IMR-90 (cell line): Measurements from ENCODE around the gene BAZ2B. TPM values are rescaled to one million over a fixed set of nuclear protein-coding genes. Genes with fewer than 3 reads are reported as not detected.

Experiments
- ATAC-seq: fragments of 200-7000 bp; cut with Tn5 transposase; 2 replicates; pipeline ENCODE4 v1.9.1; 2020; ENCODE audit warnings: low read depth, mild to moderate bottlenecking, moderate library complexity
- BruUV-seq: library from RNA; stranded (reverse); fragments of 400-500 nt; replicated peaks from 2 replicates; lab custom pipeline; 2021; lab: Mats Ljungman, UMichigan
- CTCF ChIA-PET: fragments of 300-600 bp; formaldehyde crosslinking; extraction: SDS; loops from one replicate; lab custom pipeline; 2021; ENCODE audit warnings: antibody characterized with exemption; lab: Yijun Ruan, JAX
- POLR2A ChIA-PET: fragments of 300-600 bp; sonication (Branson Sonifier 250); formaldehyde crosslinking; loops from one replicate; lab custom pipeline; 2022; ENCODE audit warnings: antibody characterized with exemption; ENCODE audit not compliant: unreplicated experiment; lab: Charles Lee
- DNase-seq: peaks from one replicate; pipeline ENCODE4 v3.0.0; 2013
- H2AFZ ChIP-seq: replicated peaks from 2 replicates; pipeline ENCODE3; 2013; ENCODE audit warnings: low read length, mild to moderate bottlenecking; ENCODE audit not compliant: poor library complexity
- H2AK5ac ChIP-seq: 2 replicates; pipeline ENCODE4 v1.6.1; 2013; ENCODE audit warnings: low read depth, low read length, inconsistent platforms
- H2AK9ac ChIP-seq: replicated peaks from 2 replicates; pipeline ENCODE3; 2013; ENCODE audit warnings: mild to moderate bottlenecking, low read depth, low read length, moderate library complexity; ENCODE audit not compliant: poor library complexity
- H2BK120ac ChIP-seq: 2 replicates; pipeline ENCODE4 v1.6.1; 2013; ENCODE audit warnings: low read depth, low read length, inconsistent platforms
- H2BK15ac ChIP-seq: 3 replicates; pipeline ENCODE4 v1.6.1; 2013; ENCODE audit warnings: low read depth, low read length, inconsistent platforms
- H2BK20ac ChIP-seq: 2 replicates; pipeline ENCODE4 v1.6.1; 2013; ENCODE audit warnings: low read depth, mild to moderate bottlenecking, inconsistent platforms, low read length, moderate library complexity
- H2BK5ac ChIP-seq: 2 replicates; pipeline ENCODE4 v1.6.1; 2013; ENCODE audit warnings: mild to moderate bottlenecking, low read depth, low read length, inconsistent platforms; ENCODE audit not compliant: poor library complexity, severe bottlenecking
- H3K14ac ChIP-seq: replicated peaks from 2 replicates; pipeline ENCODE4 v1.6.1; 2013; ENCODE audit warnings: low read depth, low read length, inconsistent platforms
- H3K18ac ChIP-seq: 2 replicates; pipeline ENCODE4 v1.6.1; 2013; ENCODE audit warnings: low read depth, low read length, control low read depth
- H3K23ac ChIP-seq: 2 replicates; pipeline ENCODE4 v1.6.1; 2013; ENCODE audit warnings: low read depth, low read length, inconsistent platforms
- H3K27ac ChIP-seq: 2 replicates; pipeline ENCODE4 v1.5.1; 2013; ENCODE audit warnings: mild to moderate bottlenecking, control low read depth, low read length; ENCODE audit not compliant: insufficient read depth
- H3K27me3 ChIP-seq: 2 replicates; pipeline ENCODE4 v1.6.1; 2013; ENCODE audit warnings: low read length; ENCODE audit not compliant: control insufficient read depth, insufficient read depth
- H3K36me3 ChIP-seq: 2 replicates; pipeline ENCODE4 v1.6.1; 2013; ENCODE audit warnings: low read length, mixed read lengths; ENCODE audit not compliant: control insufficient read depth, insufficient read depth
- H3K4ac ChIP-seq: 2 replicates; pipeline ENCODE4 v1.6.1; 2013; ENCODE audit warnings: low read depth, low read length, inconsistent platforms
- H3K4me1 ChIP-seq: 2 replicates; pipeline ENCODE4 v1.6.1; 2013; ENCODE audit warnings: low read length, mixed read lengths; ENCODE audit not compliant: control insufficient read depth, insufficient read depth
- H3K4me2 ChIP-seq: 2 replicates; pipeline ENCODE4 v1.6.1; 2013; ENCODE audit warnings: low read depth, mild to moderate bottlenecking, control low read depth, low read length, moderate library complexity
- H3K4me3 ChIP-seq: 2 replicates; pipeline ENCODE4 v1.5.1; 2013; ENCODE audit warnings: low read depth, mild to moderate bottlenecking, control low read depth, low read length, moderate library complexity; ENCODE audit not compliant: insufficient read depth
- H3K56ac ChIP-seq: 2 replicates; pipeline ENCODE4 v1.6.1; 2013; ENCODE audit warnings: low read length, inconsistent platforms; ENCODE audit not compliant: insufficient read depth; ENCODE audit errors: extremely low read depth
- H3K79me1 ChIP-seq, 2 experiments: 2 replicates each; pipeline ENCODE4 v1.6.1; 2013; ENCODE audit warnings: low read length in 2 of 2, inconsistent platforms in 1 of 2, low read depth in 1 of 2
- H3K9ac ChIP-seq: 2 replicates; pipeline ENCODE4 v1.6.1; 2013; ENCODE audit warnings: low read depth, low read length, control low read depth
- H3K9me1 ChIP-seq: 2 replicates; pipeline ENCODE4 v1.6.1; 2013; ENCODE audit warnings: low read length, inconsistent platforms; ENCODE audit not compliant: insufficient read depth
- H3K9me3 ChIP-seq: 2 replicates; pipeline ENCODE4 v1.6.1; 2013; ENCODE audit warnings: low read length; ENCODE audit not compliant: control insufficient read depth, insufficient read depth
- H4K20me1 ChIP-seq: 2 replicates; pipeline ENCODE4 v1.6.1; 2013; ENCODE audit warnings: low read length, inconsistent platforms; ENCODE audit not compliant: insufficient read depth
- H4K5ac ChIP-seq: 2 replicates; pipeline ENCODE4 v1.6.1; 2013; ENCODE audit warnings: mild to moderate bottlenecking, low read depth, low read length, control low read depth
- H4K8ac ChIP-seq, 2 experiments: 2 replicates each; pipeline ENCODE4 v1.6.1; 2013; ENCODE audit warnings: low read depth in 2 of 2, low read length in 2 of 2, control low read depth in 1 of 2, inconsistent platforms in 1 of 2
- H4K91ac ChIP-seq: 2 replicates; pipeline ENCODE4 v1.6.1; 2013; ENCODE audit warnings: low read depth, low read length, inconsistent platforms; ENCODE audit not compliant: insufficient read depth
- SMC3 ChIP-seq: fragments of 150-350 bp; IDR thresholded peaks from 2 replicates; pipeline ENCODE4 v1.6.1; 2016; ENCODE audit warnings: low read depth, mild to moderate bottlenecking, antibody characterized with exemption, low read length, moderate library complexity
- WGBS, 2 experiments: methylation state at CpG; one replicate each; pipeline versions ENCODE4 v1.1.5 to v1.1.7; 2013; ENCODE audit warnings: missing lambda C conversion rate in 2 of 2; ENCODE audit not compliant: insufficient read length in 1 of 2; ENCODE audit errors: extremely low coverage in 2 of 2; 5-methylcytosine and 5-hydroxymethylcytosine counted together
- dilution Hi-C: fragments of 300-500 bp; cut with HindIII; formaldehyde crosslinking; loops from one replicate; pipeline ENCODE4 v1.14.3; 2018; ENCODE audit warnings: low sequenced_read_pairs; ENCODE audit not compliant: unreplicated experiment
- in situ Hi-C: fragments of 300-500 bp; cut with MboI; formaldehyde crosslinking; loops from 3 replicates; pipeline ENCODE4 v1.14.3; 2019; ENCODE audit warnings: low sequenced_read_pairs, inconsistent platforms, mixed read lengths
- intact Hi-C: fragments of 100-400 bp; cut with micrococcal nuclease; formaldehyde crosslinking; loops from 2 replicates; pipeline ENCODE4 v1.10.0; 2022
- polyA plus RNA-seq, 3 experiments: library from polyadenylated mRNA; depleted of rRNA; stranded (reverse); fragments of >200 nt; gene quantifications; 2 replicates each; pipeline ENCODE4 v1.2.3, GENCODE V29; 2012; ENCODE audit warnings: low replicate concordance in 1 of 3
- total RNA-seq: library from RNA; depleted of rRNA; stranded (reverse); fragments of >200 nt; gene quantifications from 2 replicates; pipeline ENCODE4 v1.2.3, GENCODE V29; 2012

Gene BAZ2B
- total and polyA plus RNA-seq, 2 of the 4 experiments (the other 2 are of a cell fraction), result 8.9 to 42.1 TPM

- H3K4me1 ChIP-seq, result no peaks in the 10 kb centered on the region
- H3K9me1 ChIP-seq, result no peaks in the 10 kb centered on the region
- dilution Hi-C loops (no loop called here), in situ Hi-C loops (no loop called here), intact Hi-C loops (no loop called here)
- ChIA-PET CTCF (no interaction called here), POLR2A (no interaction called here)
- H3K18ac ChIP-seq, result no peak overlapping the region
- H3K4me3 ChIP-seq, result no peak overlapping the region
- H3K23ac ChIP-seq, result no peak overlapping the region
- H2AK9ac ChIP-seq, result no peak overlapping the region
- H3K27me3 ChIP-seq, result no peaks in the 10 kb centered on the region
- H3K9ac ChIP-seq, result no peak overlapping the region
- no peak overlapping the region for H4K91ac ChIP-seq
- BruUV-seq, result no TSS peak
- H3K27ac ChIP-seq, result no peak overlapping the region
- no peak overlapping the region for H3K4me2 ChIP-seq
- no peaks in the 10 kb centered on the region for H4K20me1 ChIP-seq
- H3K56ac ChIP-seq, result no peak overlapping the region
- no peak overlapping the region for H3K14ac ChIP-seq
- no peak for TF ChIP-seq SMC3
- no peak overlapping the region for H4K8ac ChIP-seq
- DNase-seq (no peak), ATAC-seq (no peak)
- no peak overlapping the region for H2AK5ac ChIP-seq
- no peak overlapping the region for H2BK20ac ChIP-seq
- H2BK15ac ChIP-seq, result no peak overlapping the region
- H3K79me1 ChIP-seq, result no peaks in the 10 kb centered on the region; a peak in 2 of 4 replicates
- no peaks in the 10 kb centered on the region for H3K9me3 ChIP-seq
- H3K4ac ChIP-seq, result no peak overlapping the region
- H2BK120ac ChIP-seq, result no peak overlapping the region
- no peak overlapping the region for H2AFZ ChIP-seq
- no peaks in the 10 kb centered on the region; the same call in 1 of the 2 replicates for H3K36me3 ChIP-seq
- WGBS, 2 experiments, result 100% methylated on average over 2 of the region's 7 CpGs; no CpG with 5 or more reads in 1 of the 2 experiments
- no peak overlapping the region for H4K5ac ChIP-seq
- H2BK5ac ChIP-seq, result no peak overlapping the region
These were observed 153.4 kb downstream of the BAZ2B start for GRCh38 chr2:159462961-159463360.
